SHP77 (cell line): ENCODE measurements around the gene IGFBP6.

Experiments
- DNase-seq, 2 experiments: peaks; one replicate each; lab custom pipeline; 2025; lab: John Stamatoyannopoulos, UW

IGFBP6 gene

GRCh38 chr12:53097564-53098353 is at the start of gene IGFBP6:
TSS of gene IGFBP6 (plus strand) at chr12:53097667. CDS start at chr12:53097718, 51 bp downstream.
- peak; percentile 8 to 75 for DNase-seq

- peak; percentile 36 to 63 for DNase-seq
Measured at GRCh38 chr12:53048033-53048779, 49.3 kb upstream of the IGFBP6 start.

GRCh38 chr12:53048780-53049401 is 48.6 kb upstream of the IGFBP6 start:
- no peak for DNase-seq

GRCh38 chr12:53049571-53050318 is 47.7 kb upstream of the IGFBP6 start, which contains the start of gene TNS2:
TSS of gene TNS2 (plus strand) at chr12:53050065. CDS start at chr12:53050186, 121 bp downstream.
- DNase-seq: peak in 1 of 2 experiments; percentile 50

- no peak for DNase-seq
Measured at GRCh38 chr12:53050426-53051057, 46.9 kb upstream of the IGFBP6 start.

- DNase-seq: peak; percentile 22 to 27
Measured at GRCh38 chr12:53051058-53051880, 46.2 kb upstream of the IGFBP6 start.

GRCh38 chr12:53051881-53052412 is 45.5 kb upstream of the IGFBP6 start:
- DNase-seq: no peak

GRCh38 chr12:53052419-53053217 is 44.8 kb upstream of the IGFBP6 start:
- DNase-seq: peak; percentile 49 to 59

- DNase-seq: peak; percentile 52 to 63
Measured at GRCh38 chr12:53053218-53054111, 44.0 kb upstream of the IGFBP6 start.

GRCh38 chr12:53054112-53054878 is 43.2 kb upstream of the IGFBP6 start:
- peak; percentile 90 to 92 for DNase-seq

- no peak for DNase-seq
Measured at GRCh38 chr12:53055471-53056266, 41.8 kb upstream of the IGFBP6 start.

GRCh38 chr12:53056296-53056695 is 41.2 kb upstream of the IGFBP6 start:
- DNase-seq: no peak

GRCh38 chr12:53056901-53057300 is 40.6 kb upstream of the IGFBP6 start:
- no peak for DNase-seq

GRCh38 chr12:53057816-53058500 is 39.5 kb upstream of the IGFBP6 start:
- no peak for DNase-seq

GRCh38 chr12:53058674-53059433 is 38.6 kb upstream of the IGFBP6 start:
- no peak for DNase-seq
